HepG2 (cell line): Measurements from ENCODE around the gene MPV17L2. TPM values are rescaled to one million over a fixed set of nuclear protein-coding genes. Genes with fewer than 3 reads are reported as not detected.

Experiments
- CENPT ChIP-seq: sonication (generic); formaldehyde crosslinking; IDR thresholded peaks from 2 replicates; pipeline ENCODE4 v1.8.0; 2022; ENCODE audit warnings: low read depth, mild to moderate bottlenecking, moderate library complexity, missing genetic modification reagents
- DPF2 ChIP-seq: sonication (generic); formaldehyde crosslinking; IDR thresholded peaks from 2 replicates; pipeline ENCODE4 v1.4.0; 2020; ENCODE audit warnings: mild to moderate bottlenecking, low read depth, missing genetic modification reagents, borderline replicate concordance
- GLI4 ChIP-seq: sonication (generic); formaldehyde crosslinking; IDR thresholded peaks from 2 replicates; pipeline ENCODE4 v1.5.1; 2020; ENCODE audit warnings: missing genetic modification reagents, mild to moderate bottlenecking, moderate library complexity, borderline replicate concordance
- KDM2A ChIP-seq: sonication (generic); formaldehyde crosslinking; IDR thresholded peaks from 2 replicates; pipeline ENCODE4 v1.4.0; 2020; ENCODE audit warnings: low read depth, missing genetic modification reagents, borderline replicate concordance
- KDM4B ChIP-seq: sonication (generic); formaldehyde crosslinking; IDR thresholded peaks from 2 replicates; pipeline ENCODE4 v1.4.0; 2020; ENCODE audit warnings: missing genetic modification reagents
- NR2F6 ChIP-seq, 2 experiments: IDR thresholded peaks; 2 replicates each; pipeline ENCODE4 v1.6.1; 2016; ENCODE audit warnings: antibody characterized with exemption in 1 of 2, mild to moderate bottlenecking in 1 of 2
- TCF12 ChIP-seq, 2 experiments: fragments of 450-650 bp in 1 of 2; sonication (generic) in 1 of 2; formaldehyde crosslinking in 1 of 2; IDR thresholded peaks; 2 replicates each; pipeline versions ENCODE4 v1.6.1 to v1.8.0; 2017 to 2022; ENCODE audit warnings: antibody characterized with exemption in 1 of 2, mild to moderate bottlenecking in 1 of 2, missing genetic modification reagents in 1 of 2, moderate library complexity in 1 of 2
- ZNF256 ChIP-seq: sonication (generic); formaldehyde crosslinking; conservative IDR thresholded peaks from 2 replicates; pipeline ENCODE4 v1.4.0; 2020; ENCODE audit warnings: missing genetic modification reagents
- ZNF484 ChIP-seq: sonication (generic); formaldehyde crosslinking; IDR thresholded peaks from 2 replicates; pipeline ENCODE4 v1.5.1; 2020; ENCODE audit warnings: mild to moderate bottlenecking, low read depth, missing genetic modification reagents, borderline replicate concordance
- polyA plus RNA-seq, 8 experiments: library from polyadenylated mRNA; depleted of rRNA in 3 of 8; stranded (reverse) in 7 of 8; unstranded in 1 of 8; fragments of >200 nt; fragmentation: Illumina TruSeq in 4 of 8; extraction: Trizol in 4 of 8; gene quantifications; 2 replicates each; pipeline versions ENCODE4 v1.2.1 to v1.2.3, GENCODE V29; 2011 to 2016; ENCODE audit warnings: low read depth in 4 of 8, missing spikeins in 1 of 8, mixed read lengths in 1 of 8; ENCODE audit not compliant: insufficient read depth in 1 of 8
- total RNA-seq, 5 experiments: library from RNA; depleted of rRNA; stranded (reverse); fragments of >200 nt; fragmentation: Illumina TruSeq; extraction: Trizol; gene quantifications; 2 replicates each; pipeline ENCODE4 v1.2.3, GENCODE V29; 2016; ENCODE audit warnings: low read depth in 1 of 5
- TF ChIP-seq, protein P1 (sequence below), 2 experiments: sonication (generic) in 1 of 2; formaldehyde crosslinking in 1 of 2; IDR thresholded peaks; 2 replicates each; pipeline versions ENCODE4 v1.4.0 to v1.6.1; 2016 to 2020; ENCODE audit warnings: borderline replicate concordance in 1 of 2, low read depth in 1 of 2, mild to moderate bottlenecking in 1 of 2, missing genetic modification reagents in 1 of 2
- TF ChIP-seq, protein P2 (sequence below): sonication (generic); formaldehyde crosslinking; IDR thresholded peaks from 2 replicates; pipeline ENCODE4 v1.4.0; 2020; ENCODE audit warnings: missing genetic modification reagents, borderline replicate concordance
- TF ChIP-seq, protein P3 (sequence below): sonication (generic); formaldehyde crosslinking; IDR thresholded peaks from 2 replicates; pipeline ENCODE4 v1.8.1; 2022; ENCODE audit warnings: low read depth, mild to moderate bottlenecking, missing genetic modification reagents

MPV17L2 gene
- total and polyA plus RNA-seq, 2 of the 13 experiments (the other 11 are each of a cell fraction or from before 2014, with no cell fraction given): 13.6 to 16.7 TPM

DNA sequence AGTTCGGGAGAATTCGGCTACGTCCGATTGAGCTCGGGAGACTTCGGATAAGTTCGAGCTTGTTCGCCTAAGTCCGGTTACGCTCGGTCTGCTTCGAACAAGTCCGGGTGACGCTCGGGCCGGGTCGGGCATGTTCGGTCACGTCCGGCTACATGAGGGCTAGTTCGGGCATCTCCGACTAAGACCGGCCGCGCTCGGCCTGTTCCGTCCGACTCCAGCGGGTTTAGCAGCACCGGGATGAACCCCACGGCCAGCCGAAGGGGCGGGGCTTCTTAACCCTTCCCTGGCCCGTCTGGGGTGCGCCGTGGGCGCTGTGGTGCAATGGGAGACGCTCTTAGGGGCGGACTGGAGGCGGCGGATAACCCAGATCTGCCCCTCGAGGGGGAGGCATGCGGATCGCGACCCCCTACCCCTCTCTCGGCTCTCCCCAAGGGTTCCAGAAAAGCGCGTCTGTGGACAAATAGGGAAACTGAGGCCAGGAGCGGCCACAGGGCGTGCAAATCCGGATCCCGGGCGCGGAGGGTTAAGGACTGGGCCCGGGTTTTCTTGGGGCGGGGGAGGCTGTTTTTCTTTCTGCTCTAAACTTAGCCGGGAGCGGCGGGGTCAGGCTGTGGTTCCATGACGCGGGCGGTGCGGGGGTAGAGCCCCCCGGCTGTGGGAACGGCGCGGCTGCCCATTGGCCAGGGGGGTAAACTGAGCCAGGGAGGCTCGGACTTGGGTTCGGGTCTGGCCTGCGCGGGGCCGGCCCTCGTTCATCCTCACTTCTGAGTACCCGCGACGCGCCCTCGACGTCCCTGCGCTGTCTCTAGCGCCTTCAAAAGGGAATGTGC lies 31.7 kb downstream of the MPV17L2 start (continued):
- TF ChIP-seq DPF2 (CRISPR knock-in tag) (no peak), CENPT (CRISPR knock-in tag) (no peak), TCF12 (IDR thresholded peaks at IDR 0.05) (no peak), TCF12 (CRISPR knock-in tag; IDR thresholded peaks at IDR 0.05) (0 out of 2 replicates have a peak, but pooled peaks have one; percentile 31), ZNF484 (CRISPR knock-in tag) (no peak), ZNF256 (CRISPR knock-in tag) (no peak), NR2F6 (IDR thresholded peaks at IDR 0.05) (no peak), NR2F6 (CRISPR knock-in tag; IDR thresholded peaks at IDR 0.05) (no peak), KDM2A (CRISPR knock-in tag) (peak; percentile 51; the same call in 1 of the 2 replicates), GLI4 (CRISPR knock-in tag) (no peak), KDM4B (CRISPR knock-in tag) (no peak)
- TF ChIP-seq, protein P1, sequence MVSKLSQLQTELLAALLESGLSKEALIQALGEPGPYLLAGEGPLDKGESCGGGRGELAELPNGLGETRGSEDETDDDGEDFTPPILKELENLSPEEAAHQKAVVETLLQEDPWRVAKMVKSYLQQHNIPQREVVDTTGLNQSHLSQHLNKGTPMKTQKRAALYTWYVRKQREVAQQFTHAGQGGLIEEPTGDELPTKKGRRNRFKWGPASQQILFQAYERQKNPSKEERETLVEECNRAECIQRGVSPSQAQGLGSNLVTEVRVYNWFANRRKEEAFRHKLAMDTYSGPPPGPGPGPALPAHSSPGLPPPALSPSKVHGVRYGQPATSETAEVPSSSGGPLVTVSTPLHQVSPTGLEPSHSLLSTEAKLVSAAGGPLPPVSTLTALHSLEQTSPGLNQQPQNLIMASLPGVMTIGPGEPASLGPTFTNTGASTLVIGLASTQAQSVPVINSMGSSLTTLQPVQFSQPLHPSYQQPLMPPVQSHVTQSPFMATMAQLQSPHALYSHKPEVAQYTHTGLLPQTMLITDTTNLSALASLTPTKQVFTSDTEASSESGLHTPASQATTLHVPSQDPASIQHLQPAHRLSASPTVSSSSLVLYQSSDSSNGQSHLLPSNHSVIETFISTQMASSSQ (IDR thresholded peaks at IDR 0.05; ENCODE audit: low read depth): no peak
- TF ChIP-seq, protein P1 (CRISPR knock-in tag; IDR thresholded peaks at IDR 0.05; ENCODE audit: borderline replicate concordance): 0 out of 2 replicates have a peak, but pooled peaks have one; percentile 5
- TF ChIP-seq, protein P2, sequence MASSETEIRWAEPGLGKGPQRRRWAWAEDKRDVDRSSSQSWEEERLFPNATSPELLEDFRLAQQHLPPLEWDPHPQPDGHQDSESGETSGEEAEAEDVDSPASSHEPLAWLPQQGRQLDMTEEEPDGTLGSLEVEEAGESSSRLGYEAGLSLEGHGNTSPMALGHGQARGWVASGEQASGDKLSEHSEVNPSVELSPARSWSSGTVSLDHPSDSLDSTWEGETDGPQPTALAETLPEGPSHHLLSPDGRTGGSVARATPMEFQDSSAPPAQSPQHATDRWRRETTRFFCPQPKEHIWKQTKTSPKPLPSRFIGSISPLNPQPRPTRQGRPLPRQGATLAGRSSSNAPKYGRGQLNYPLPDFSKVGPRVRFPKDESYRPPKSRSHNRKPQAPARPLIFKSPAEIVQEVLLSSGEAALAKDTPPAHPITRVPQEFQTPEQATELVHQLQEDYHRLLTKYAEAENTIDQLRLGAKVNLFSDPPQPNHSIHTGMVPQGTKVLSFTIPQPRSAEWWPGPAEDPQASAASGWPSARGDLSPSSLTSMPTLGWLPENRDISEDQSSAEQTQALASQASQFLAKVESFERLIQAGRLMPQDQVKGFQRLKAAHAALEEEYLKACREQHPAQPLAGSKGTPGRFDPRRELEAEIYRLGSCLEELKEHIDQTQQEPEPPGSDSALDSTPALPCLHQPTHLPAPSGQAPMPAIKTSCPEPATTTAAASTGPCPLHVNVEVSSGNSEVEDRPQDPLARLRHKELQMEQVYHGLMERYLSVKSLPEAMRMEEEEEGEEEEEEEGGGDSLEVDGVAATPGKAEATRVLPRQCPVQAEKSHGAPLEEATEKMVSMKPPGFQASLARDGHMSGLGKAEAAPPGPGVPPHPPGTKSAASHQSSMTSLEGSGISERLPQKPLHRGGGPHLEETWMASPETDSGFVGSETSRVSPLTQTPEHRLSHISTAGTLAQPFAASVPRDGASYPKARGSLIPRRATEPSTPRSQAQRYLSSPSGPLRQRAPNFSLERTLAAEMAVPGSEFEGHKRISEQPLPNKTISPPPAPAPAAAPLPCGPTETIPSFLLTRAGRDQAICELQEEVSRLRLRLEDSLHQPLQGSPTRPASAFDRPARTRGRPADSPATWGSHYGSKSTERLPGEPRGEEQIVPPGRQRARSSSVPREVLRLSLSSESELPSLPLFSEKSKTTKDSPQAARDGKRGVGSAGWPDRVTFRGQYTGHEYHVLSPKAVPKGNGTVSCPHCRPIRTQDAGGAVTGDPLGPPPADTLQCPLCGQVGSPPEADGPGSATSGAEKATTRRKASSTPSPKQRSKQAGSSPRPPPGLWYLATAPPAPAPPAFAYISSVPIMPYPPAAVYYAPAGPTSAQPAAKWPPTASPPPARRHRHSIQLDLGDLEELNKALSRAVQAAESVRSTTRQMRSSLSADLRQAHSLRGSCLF (CRISPR knock-in tag): no peak
- TF ChIP-seq, protein P3, sequence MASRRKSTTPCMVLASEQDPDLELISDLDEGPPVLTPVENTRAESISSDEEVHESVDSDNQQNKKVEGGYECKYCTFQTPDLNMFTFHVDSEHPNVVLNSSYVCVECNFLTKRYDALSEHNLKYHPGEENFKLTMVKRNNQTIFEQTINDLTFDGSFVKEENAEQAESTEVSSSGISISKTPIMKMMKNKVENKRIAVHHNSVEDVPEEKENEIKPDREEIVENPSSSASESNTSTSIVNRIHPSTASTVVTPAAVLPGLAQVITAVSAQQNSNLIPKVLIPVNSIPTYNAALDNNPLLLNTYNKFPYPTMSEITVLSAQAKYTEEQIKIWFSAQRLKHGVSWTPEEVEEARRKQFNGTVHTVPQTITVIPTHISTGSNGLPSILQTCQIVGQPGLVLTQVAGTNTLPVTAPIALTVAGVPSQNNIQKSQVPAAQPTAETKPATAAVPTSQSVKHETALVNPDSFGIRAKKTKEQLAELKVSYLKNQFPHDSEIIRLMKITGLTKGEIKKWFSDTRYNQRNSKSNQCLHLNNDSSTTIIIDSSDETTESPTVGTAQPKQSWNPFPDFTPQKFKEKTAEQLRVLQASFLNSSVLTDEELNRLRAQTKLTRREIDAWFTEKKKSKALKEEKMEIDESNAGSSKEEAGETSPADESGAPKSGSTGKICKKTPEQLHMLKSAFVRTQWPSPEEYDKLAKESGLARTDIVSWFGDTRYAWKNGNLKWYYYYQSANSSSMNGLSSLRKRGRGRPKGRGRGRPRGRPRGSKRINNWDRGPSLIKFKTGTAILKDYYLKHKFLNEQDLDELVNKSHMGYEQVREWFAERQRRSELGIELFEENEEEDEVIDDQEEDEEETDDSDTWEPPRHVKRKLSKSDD (CRISPR knock-in tag): no peak
